Activated T-cell treated with anti-CD3 and anti-CD28 coated beads, Interleukin-2, amount 50 U/mL, for 1 hour (primary cell): ENCODE results near the gene GABRD.

Experiments used
- DNase-seq: peaks from one replicate; pipeline ENCODE4 v3.0.0-alpha.2; 2020

Gene GABRD

GRCh38 chr1:2039251-2039650, 20.1 kb downstream of the GABRD start:
- DNase-seq, result no peak

GRCh38 chr1:2041305-2041704, 22.2 kb downstream of the GABRD start:
- no peak for DNase-seq

GRCh38 chr1:2041887-2042286, 22.7 kb downstream of the GABRD start:
- no peak for DNase-seq

GRCh38 chr1:2042830-2043773, 24.0 kb downstream of the GABRD start:
- DNase-seq, result no peak

GRCh38 chr1:2043886-2044285, 24.7 kb downstream of the GABRD start:
- no peak for DNase-seq

GRCh38 chr1:2044510-2045319, 25.6 kb downstream of the GABRD start:
- DNase-seq, result peak; percentile 89

- DNase-seq, result no peak
Observed at GRCh38 chr1:2045468-2046173, 26.5 kb downstream of the GABRD start.

GRCh38 chr1:2046174-2046917, 27.2 kb downstream of the GABRD start:
- DNase-seq, result peak; percentile 49

- DNase-seq, result no peak
Observed at GRCh38 chr1:2046953-2047748, 28.0 kb downstream of the GABRD start.

GRCh38 chr1:2047749-2048729, 28.9 kb downstream of the GABRD start:
- no peak for DNase-seq

GRCh38 chr1:2049225-2049717, 30.1 kb downstream of the GABRD start:
- DNase-seq, result peak; percentile 33

- DNase-seq, result peak; percentile 98
Observed at GRCh38 chr1:2049718-2050431, 30.7 kb downstream of the GABRD start, which contains the start of gene PRKCZ. PRKCZ (plus strand) TSS chr1:2050411; CDS start chr1:2050631, 220 bp downstream.

GRCh38 chr1:2050461-2050792, 31.3 kb downstream of the GABRD start:
- no peak for DNase-seq

- no peak for DNase-seq
Observed at GRCh38 chr1:2050793-2051682, 31.9 kb downstream of the GABRD start.

- DNase-seq, result no peak
Observed at GRCh38 chr1:2052054-2052679, 33.0 kb downstream of the GABRD start.

- DNase-seq, result no peak
Observed at GRCh38 chr1:2052756-2053155, 33.6 kb downstream of the GABRD start.

- DNase-seq, result no peak
Observed at GRCh38 chr1:2053217-2053616, 34.1 kb downstream of the GABRD start.
